ENCODE measurements around the gene GPRC5A. TPM values are rescaled to one million over a fixed set of nuclear protein-coding genes. Genes with fewer than 3 reads are reported as not detected.

The GPRC5A gene
- total RNA-seq, 2 donors from 2014 or later: 0.15 to 1.0 TPM

DNA sequence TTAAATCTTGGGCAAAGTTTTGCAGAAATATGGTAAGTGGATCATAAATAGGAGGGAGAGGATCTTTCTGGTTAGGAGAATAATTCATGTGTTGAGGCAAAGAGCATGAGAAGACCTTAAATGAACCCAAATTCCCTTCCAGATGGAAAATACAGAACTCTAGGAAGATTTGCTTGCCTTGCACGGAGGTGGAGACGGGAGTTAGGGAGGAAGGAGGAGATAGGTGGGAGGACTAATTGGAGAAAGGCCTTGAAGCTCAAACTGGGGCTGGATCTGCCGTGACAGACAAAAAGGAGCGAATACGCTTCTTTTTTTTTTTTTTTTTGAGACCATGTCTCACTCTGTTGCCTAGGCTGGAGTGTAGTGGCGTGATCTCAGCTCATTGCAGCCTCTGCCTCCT, 5.9 kb downstream of the GPRC5A start:
- no peaks in the 10 kb centered on the region for H3K9me3 Mint-ChIP-seq
- no peaks in the 10 kb centered on the region for H3K36me3 Mint-ChIP-seq (ENCODE audit: low read depth)
- H3K4me3 Mint-ChIP-seq: no peak overlapping the region
- peaks cover 19% of the 10 kb centered on the region for H3K27me3 Mint-ChIP-seq (ENCODE audit: insufficient read depth)
- WGBS, 2 experiments (ENCODE audit: insufficient coverage in 1 of 2, insufficient read length in 1 of 2): 78 to 92% methylated on average over 5 to 6 of the region's 6 CpGs
- TF ChIP-seq, protein P1, sequence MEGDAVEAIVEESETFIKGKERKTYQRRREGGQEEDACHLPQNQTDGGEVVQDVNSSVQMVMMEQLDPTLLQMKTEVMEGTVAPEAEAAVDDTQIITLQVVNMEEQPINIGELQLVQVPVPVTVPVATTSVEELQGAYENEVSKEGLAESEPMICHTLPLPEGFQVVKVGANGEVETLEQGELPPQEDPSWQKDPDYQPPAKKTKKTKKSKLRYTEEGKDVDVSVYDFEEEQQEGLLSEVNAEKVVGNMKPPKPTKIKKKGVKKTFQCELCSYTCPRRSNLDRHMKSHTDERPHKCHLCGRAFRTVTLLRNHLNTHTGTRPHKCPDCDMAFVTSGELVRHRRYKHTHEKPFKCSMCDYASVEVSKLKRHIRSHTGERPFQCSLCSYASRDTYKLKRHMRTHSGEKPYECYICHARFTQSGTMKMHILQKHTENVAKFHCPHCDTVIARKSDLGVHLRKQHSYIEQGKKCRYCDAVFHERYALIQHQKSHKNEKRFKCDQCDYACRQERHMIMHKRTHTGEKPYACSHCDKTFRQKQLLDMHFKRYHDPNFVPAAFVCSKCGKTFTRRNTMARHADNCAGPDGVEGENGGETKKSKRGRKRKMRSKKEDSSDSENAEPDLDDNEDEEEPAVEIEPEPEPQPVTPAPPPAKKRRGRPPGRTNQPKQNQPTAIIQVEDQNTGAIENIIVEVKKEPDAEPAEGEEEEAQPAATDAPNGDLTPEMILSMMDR (conservative IDR thresholded peaks at IDR 0.05): no peak
- peaks cover 13% of the 10 kb centered on the region for H3K27me3 ChIP-seq (ENCODE audit: control insufficient read depth, insufficient read depth, low read length, poor library complexity, severe bottlenecking)
- H3K36me3 ChIP-seq (ENCODE audit: control insufficient read depth, insufficient read depth, low read length): no peaks in the 10 kb centered on the region
- no peak overlapping the region for H3K27ac ChIP-seq (ENCODE audit: low read depth, low read length)
- DNase-seq: no peak
- peaks cover 11% of the 10 kb centered on the region for H3K4me1 Mint-ChIP-seq
- H3K9ac ChIP-seq (ENCODE audit: extremely low read depth, low read length, poor library complexity, severe bottlenecking): no peak overlapping the region
- H3K4me1 ChIP-seq (ENCODE audit: control insufficient read depth, insufficient read depth, low read length): no peaks in the 10 kb centered on the region
- no peak overlapping the region for H3K27ac Mint-ChIP-seq
- H3K4me3 ChIP-seq (ENCODE audit: low read length): no peak overlapping the region
- no peaks in the 10 kb centered on the region for H3K9me3 ChIP-seq (ENCODE audit: control insufficient read depth, low read length)

DNA sequence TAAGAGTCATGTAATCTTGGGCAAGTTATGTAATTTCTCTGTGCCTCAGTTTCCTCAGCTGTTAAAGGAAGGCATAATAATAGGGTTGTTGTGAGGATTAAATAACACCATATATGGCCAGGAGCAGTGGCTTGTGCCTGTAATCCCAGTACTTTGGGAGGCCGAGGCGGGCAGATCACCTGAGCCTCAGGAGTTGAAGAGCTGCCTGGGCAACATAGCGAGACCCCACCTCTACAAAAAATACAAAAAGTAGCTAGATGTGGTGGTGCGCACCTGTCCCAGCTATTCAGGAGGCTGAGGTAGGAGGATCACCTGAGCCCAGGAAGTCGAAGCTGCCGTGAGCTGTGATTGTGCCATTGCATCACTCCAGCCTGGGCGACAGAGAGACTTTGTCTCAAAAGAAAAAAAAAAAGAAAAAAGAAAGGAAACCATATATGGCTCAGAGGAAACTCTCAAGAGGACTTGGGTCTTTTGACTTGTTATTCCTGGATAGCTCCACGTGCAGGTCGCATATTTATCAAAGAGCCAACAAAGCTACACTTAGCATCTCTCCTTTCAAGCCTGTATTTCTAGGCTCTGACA, 6.9 kb downstream of the GPRC5A start:
- TF ChIP-seq, protein P1 (conservative IDR thresholded peaks at IDR 0.05): no peak
- Histone ChIP-seq H3K36me3 (ENCODE audit: control insufficient read depth, insufficient read depth, low read length) (no peaks in the 10 kb centered on the region), H3K4me1 (ENCODE audit: control insufficient read depth, insufficient read depth, low read length) (no peaks in the 10 kb centered on the region), H3K9me3 (ENCODE audit: control insufficient read depth, low read length) (no peaks in the 10 kb centered on the region), H3K27me3 (ENCODE audit: control insufficient read depth, insufficient read depth, low read length, poor library complexity, severe bottlenecking) (peaks cover 3% of the 10 kb centered on the region), H3K9ac (ENCODE audit: extremely low read depth, low read length, poor library complexity, severe bottlenecking) (no peak overlapping the region), H3K27ac (ENCODE audit: low read depth, low read length) (no peak overlapping the region), H3K4me3 (ENCODE audit: low read length) (no peak overlapping the region)
- Mint-ChIP-seq H3K27me3 (ENCODE audit: insufficient read depth) (peaks cover 10% of the 10 kb centered on the region), H3K27ac (no peak overlapping the region), H3K9me3 (no peaks in the 10 kb centered on the region), H3K4me3 (no peak overlapping the region), H3K36me3 (ENCODE audit: low read depth) (no peaks in the 10 kb centered on the region), H3K4me1 (peaks cover 3% of the 10 kb centered on the region)
- 93 to 96% methylated on average over 9 of the region's 9 CpGs for WGBS, 2 experiments (ENCODE audit: insufficient coverage in 1 of 2, insufficient read length in 1 of 2)
- no peak for DNase-seq

DNA sequence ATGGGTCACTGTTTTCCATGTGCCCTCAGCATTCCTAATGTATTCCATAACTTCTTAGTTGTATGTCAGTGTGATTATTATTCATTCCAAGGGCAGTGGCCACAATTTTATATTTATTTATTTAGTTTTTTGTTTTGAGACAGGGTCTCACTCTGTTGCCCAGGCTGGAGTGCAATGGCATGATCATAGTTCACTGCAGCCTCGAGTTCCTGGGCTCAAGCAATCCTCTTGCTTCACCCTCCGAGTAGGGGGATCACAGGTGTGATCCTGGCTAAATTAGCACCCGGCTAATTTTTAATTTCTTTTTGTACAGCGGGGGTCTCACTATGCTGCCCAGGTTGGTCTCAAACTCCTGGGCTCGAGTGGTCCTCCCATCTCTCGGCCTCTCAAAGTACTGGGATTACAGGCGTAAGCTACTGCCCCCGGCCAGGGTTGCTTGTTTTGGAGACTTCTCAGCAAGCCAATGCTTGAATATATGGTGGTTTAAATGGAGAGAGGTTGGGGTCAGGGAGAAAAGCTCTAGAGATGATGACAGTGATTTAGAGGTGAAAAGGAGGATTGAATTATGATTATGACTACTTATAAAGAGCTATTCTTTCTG, 7.6 kb downstream of the GPRC5A start:
- Histone ChIP-seq H3K27ac (ENCODE audit: low read depth, low read length) (no peak overlapping the region), H3K9ac (ENCODE audit: extremely low read depth, low read length, poor library complexity, severe bottlenecking) (no peak overlapping the region), H3K9me3 (ENCODE audit: control insufficient read depth, low read length) (no peaks in the 10 kb centered on the region), H3K4me1 (ENCODE audit: control insufficient read depth, insufficient read depth, low read length) (no peaks in the 10 kb centered on the region), H3K27me3 (ENCODE audit: control insufficient read depth, insufficient read depth, low read length, poor library complexity, severe bottlenecking) (no peaks in the 10 kb centered on the region), H3K36me3 (ENCODE audit: control insufficient read depth, insufficient read depth, low read length) (no peaks in the 10 kb centered on the region), H3K4me3 (ENCODE audit: low read length) (no peak overlapping the region)
- H3K27ac Mint-ChIP-seq: no peak overlapping the region
- no peaks in the 10 kb centered on the region for H3K9me3 Mint-ChIP-seq
- H3K36me3 Mint-ChIP-seq (ENCODE audit: low read depth): no peaks in the 10 kb centered on the region
- TF ChIP-seq, protein P1 (conservative IDR thresholded peaks at IDR 0.05): no peak
- H3K4me3 Mint-ChIP-seq: no peak overlapping the region
- no peak for DNase-seq
- H3K4me1 Mint-ChIP-seq: peaks cover 8% of the 10 kb centered on the region
- WGBS, 2 experiments (ENCODE audit: insufficient coverage in 1 of 2, insufficient read length in 1 of 2): 87 to 97% methylated on average over 8 of the region's 8 CpGs
- peaks cover 2% of the 10 kb centered on the region for H3K27me3 Mint-ChIP-seq (ENCODE audit: insufficient read depth)
